Neural progenitor cell (in vitro differentiated cells): ENCODE results near the gene PAEP.
"Not testable (repeated sequence)": the region's sequence is repeated elsewhere in the genome, so short reads cannot be mapped to it uniquely, and the experiment has no call there.

Source experiments
- CTCF ChIP-seq: fragments of 200-600 bp; sonication (generic); IDR thresholded peaks from 2 replicates; pipeline ENCODE4 v1.5.1; 2017; ENCODE audit warnings: antibody characterized with exemption, mild to moderate bottlenecking
- EZH2 ChIP-seq: fragments of 200-600 bp; sonication (generic); IDR thresholded peaks from 2 replicates; pipeline ENCODE4 v1.6.1; 2017; ENCODE audit warnings: antibody characterized with exemption, mild to moderate bottlenecking, moderate library complexity

- TF ChIP-seq CTCF, EZH2: not testable (repeated sequence)
Observed at GRCh38 chr9:135549478-135550343, 11.8 kb upstream of the PAEP start.
